Measurements from ENCODE around the gene PACRG. TPM values are rescaled to one million over a fixed set of nuclear protein-coding genes. Genes with fewer than 3 reads are reported as not detected.

PACRG gene
- polyA plus RNA-seq, 2 of the 4 experiments (the other 2 are of a cell fraction) = 0.14 to 0.30 TPM

GRCh38 chr6:163260111-163260895, 532.5 kb downstream of the PACRG start:
- FAIRE-seq = no peak
- Histone ChIP-seq H3K27ac (no peak overlapping the region), H3K4me3 (no peak overlapping the region), H3K4me2 (no peak overlapping the region), H3K9me3 (no peaks in the 10 kb centered on the region), H3K4me1 (no peaks in the 10 kb centered on the region)
- TF ChIP-seq HES2 (IDR thresholded peaks at IDR 0.05) (no peak), RFX5 (IDR thresholded peaks at IDR 0.05) (no peak), JUNB (IDR thresholded peaks at IDR 0.05) (no peak), KDM1A (IDR thresholded peaks at IDR 0.05; ENCODE audit: low read depth) (no peak), POLR2AphosphoS2 (conservative IDR thresholded peaks at IDR 0.05; ENCODE audit: low read length) (no peak), BHLHE40 (IDR thresholded peaks at IDR 0.05; ENCODE audit: low read depth, low read length) (no peak), HOXA7 (CRISPR knock-in tag; IDR thresholded peaks at IDR 0.05) (no peak), CHD4 (IDR thresholded peaks at IDR 0.05; ENCODE audit: borderline replicate concordance) (no peak), HEYL (CRISPR knock-in tag; IDR thresholded peaks at IDR 0.05) (no peak), CBX2 (IDR thresholded peaks at IDR 0.05; ENCODE audit: borderline replicate concordance, low read depth) (no peak), HOXB5 (CRISPR knock-in tag; IDR thresholded peaks at IDR 0.05) (no peak), ELK1 (IDR thresholded peaks at IDR 0.05; ENCODE audit: low read depth, low read length) (no peak)
- TF ChIP-seq, protein P1, sequence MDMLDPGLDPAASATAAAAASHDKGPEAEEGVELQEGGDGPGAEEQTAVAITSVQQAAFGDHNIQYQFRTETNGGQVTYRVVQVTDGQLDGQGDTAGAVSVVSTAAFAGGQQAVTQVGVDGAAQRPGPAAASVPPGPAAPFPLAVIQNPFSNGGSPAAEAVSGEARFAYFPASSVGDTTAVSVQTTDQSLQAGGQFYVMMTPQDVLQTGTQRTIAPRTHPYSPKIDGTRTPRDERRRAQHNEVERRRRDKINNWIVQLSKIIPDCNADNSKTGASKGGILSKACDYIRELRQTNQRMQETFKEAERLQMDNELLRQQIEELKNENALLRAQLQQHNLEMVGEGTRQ (IDR thresholded peaks at IDR 0.05) = no peak
- TF ChIP-seq, protein P2, sequence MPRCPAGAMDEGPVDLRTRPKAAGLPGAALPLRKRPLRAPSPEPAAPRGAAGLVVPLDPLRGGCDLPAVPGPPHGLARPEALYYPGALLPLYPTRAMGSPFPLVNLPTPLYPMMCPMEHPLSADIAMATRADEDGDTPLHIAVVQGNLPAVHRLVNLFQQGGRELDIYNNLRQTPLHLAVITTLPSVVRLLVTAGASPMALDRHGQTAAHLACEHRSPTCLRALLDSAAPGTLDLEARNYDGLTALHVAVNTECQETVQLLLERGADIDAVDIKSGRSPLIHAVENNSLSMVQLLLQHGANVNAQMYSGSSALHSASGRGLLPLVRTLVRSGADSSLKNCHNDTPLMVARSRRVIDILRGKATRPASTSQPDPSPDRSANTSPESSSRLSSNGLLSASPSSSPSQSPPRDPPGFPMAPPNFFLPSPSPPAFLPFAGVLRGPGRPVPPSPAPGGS (IDR thresholded peaks at IDR 0.05) = no peak
- no peak for ATAC-seq
- DNase-seq (ENCODE audit: low read depth in 1 of 2, low spot score in 1 of 2) = no peak
- ChIA-PET POLR2A (no interaction called here), CTCF (interaction anchor here (0.7 kb wide), 1 partner anchor 41 kb away, joined by 3 read pairs; no protein-coding TSS in a partner anchor)
- 80% methylated on average over 21 of the region's 21 CpGs for WGBS (ENCODE audit: missing lambda C conversion rate)

GRCh38 chr6:163260911-163261310, 533.1 kb downstream of the PACRG start:
- ChIA-PET CTCF (interaction anchor here (0.7 kb wide), 1 partner anchor 41 kb away, joined by 3 read pairs; no protein-coding TSS in a partner anchor), POLR2A (no interaction called here)
- no peak for ATAC-seq
- H3K4me1 ChIP-seq = no peaks in the 10 kb centered on the region
- no peak overlapping the region for H3K4me3 ChIP-seq
- no peak for DNase-seq (ENCODE audit: low read depth in 1 of 2, low spot score in 1 of 2)
- H3K4me2 ChIP-seq = no peak overlapping the region
- no peaks in the 10 kb centered on the region for H3K9me3 ChIP-seq
- TF ChIP-seq CTCF (IDR thresholded peaks at IDR 0.05) (no peak), FOSB (CRISPR knock-in tag; IDR thresholded peaks at IDR 0.05) (no peak), POLR2A (IDR thresholded peaks at IDR 0.05; ENCODE audit: low read length) (no peak), HOXB13 (CRISPR knock-in tag; IDR thresholded peaks at IDR 0.05; ENCODE audit: low read depth) (no peak), JUN (IDR thresholded peaks at IDR 0.05) (no peak)
- TF ChIP-seq, protein P3, sequence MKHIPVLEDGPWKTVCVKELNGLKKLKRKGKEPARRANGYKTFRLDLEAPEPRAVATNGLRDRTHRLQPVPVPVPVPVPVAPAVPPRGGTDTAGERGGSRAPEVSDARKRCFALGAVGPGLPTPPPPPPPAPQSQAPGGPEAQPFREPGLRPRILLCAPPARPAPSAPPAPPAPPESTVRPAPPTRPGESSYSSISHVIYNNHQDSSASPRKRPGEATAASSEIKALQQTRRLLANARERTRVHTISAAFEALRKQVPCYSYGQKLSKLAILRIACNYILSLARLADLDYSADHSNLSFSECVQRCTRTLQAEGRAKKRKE (CRISPR knock-in tag; IDR thresholded peaks at IDR 0.05; ENCODE audit: low read depth) = no peak
- TF ChIP-seq, protein P2 (IDR thresholded peaks at IDR 0.05) = no peak
- 83% methylated on average over 8 of the region's 8 CpGs for whole genome bisulfite sequencing (ENCODE audit: missing lambda C conversion rate)
- no peak for FAIRE-seq
- no peak overlapping the region for H3K27ac ChIP-seq
